ENCODE results near the gene CDX2.
"Not testable (repeated sequence)": the region's sequence is repeated elsewhere in the genome, so short reads cannot be mapped to it uniquely, and the experiment has no call there.

CDX2 gene

GRCh38 chr13:27965740-27966640 lies 3.1 kb downstream of the CDX2 start:
- no peak for DNase-seq (ENCODE audit: low read depth in 2 of 2)

- DNase-seq (ENCODE audit: low read depth in 2 of 2) = no peak
Observed at GRCh38 chr13:27965343-27965739, 3.8 kb downstream of the CDX2 start.

DNA sequence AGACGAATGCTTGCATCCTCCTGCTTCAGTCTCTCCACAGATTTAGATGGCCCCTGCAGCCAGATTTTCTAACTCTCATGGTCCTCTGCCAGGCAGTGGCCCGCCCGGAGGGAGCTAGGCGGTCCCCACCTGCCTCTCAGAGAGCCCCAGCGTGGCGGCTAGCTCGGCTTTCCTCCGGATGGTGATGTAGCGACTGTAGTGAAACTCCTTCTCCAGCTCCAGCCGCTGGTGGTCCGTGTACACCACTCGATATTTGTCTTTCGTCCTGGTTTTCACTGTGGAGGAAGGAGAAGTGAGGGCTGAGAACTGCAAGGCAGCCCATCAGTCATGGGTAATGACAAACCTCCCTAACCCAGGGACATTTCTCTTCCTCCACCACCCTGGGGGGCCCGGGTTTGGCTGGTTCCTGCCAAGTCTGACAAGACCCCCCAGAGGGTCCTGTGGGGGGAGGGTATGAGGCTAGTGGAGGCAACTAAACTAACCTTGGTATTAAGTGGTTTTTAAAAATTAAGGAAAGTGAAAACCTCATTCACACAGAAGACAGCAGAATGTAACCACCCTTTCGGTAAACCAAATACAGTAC lies 4.3 kb downstream of the CDX2 start:
- DNase-seq (ENCODE audit: low read depth in 2 of 2) = no peak

- not testable (repeated sequence) for DNase-seq (ENCODE audit: low read depth in 2 of 2)
Observed at GRCh38 chr13:27964206-27964605, 4.9 kb downstream of the CDX2 start.

DNA sequence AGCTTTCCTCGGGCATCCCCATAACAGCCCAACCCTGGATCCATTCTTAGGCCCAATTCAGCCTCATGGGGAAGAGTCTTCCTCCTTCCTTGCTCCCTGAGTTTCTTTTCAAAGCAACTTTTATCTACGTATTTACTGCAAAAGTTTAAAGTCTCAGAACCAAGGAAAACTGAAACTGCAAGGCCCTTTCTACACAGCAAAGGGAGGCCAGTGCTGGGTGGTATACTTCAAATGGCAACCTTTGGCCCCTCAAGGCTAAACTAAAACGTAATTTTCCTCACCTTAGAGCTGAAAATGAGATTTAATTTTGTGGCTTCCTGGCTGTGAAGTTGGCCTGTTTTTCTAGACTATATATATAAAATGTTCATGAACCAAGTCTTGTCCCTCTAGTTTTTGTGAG lies 5.6 kb downstream of the CDX2 start:
- DNase-seq (ENCODE audit: low read depth in 2 of 2) = no peak

DNA sequence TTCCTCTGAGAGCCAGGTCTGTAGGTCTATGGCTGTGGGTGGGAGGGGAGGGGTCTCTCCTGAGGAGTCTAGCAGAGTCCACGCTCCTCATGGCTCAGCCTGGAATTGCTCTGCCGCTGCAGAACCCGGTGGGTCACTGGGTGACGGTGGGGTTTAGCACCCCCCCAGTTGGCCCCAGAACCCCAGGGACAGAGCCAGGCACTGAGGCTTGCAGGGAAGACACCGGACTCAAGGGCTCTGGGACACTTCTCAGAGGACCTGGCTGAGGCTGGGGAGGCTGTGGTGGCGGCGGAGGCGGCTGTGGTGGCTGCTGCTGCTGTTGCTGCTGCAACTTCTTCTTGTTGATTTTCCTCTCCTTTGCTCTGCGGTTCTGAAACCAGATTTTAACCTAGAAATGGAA lies 6.1 kb downstream of the CDX2 start:
- DNase-seq (ENCODE audit: low read depth in 2 of 2) = no peak

- DNase-seq (ENCODE audit: low read depth in 2 of 2) = no peak
Observed at GRCh38 chr13:27962128-27962841, 6.8 kb downstream of the CDX2 start.

DNA sequence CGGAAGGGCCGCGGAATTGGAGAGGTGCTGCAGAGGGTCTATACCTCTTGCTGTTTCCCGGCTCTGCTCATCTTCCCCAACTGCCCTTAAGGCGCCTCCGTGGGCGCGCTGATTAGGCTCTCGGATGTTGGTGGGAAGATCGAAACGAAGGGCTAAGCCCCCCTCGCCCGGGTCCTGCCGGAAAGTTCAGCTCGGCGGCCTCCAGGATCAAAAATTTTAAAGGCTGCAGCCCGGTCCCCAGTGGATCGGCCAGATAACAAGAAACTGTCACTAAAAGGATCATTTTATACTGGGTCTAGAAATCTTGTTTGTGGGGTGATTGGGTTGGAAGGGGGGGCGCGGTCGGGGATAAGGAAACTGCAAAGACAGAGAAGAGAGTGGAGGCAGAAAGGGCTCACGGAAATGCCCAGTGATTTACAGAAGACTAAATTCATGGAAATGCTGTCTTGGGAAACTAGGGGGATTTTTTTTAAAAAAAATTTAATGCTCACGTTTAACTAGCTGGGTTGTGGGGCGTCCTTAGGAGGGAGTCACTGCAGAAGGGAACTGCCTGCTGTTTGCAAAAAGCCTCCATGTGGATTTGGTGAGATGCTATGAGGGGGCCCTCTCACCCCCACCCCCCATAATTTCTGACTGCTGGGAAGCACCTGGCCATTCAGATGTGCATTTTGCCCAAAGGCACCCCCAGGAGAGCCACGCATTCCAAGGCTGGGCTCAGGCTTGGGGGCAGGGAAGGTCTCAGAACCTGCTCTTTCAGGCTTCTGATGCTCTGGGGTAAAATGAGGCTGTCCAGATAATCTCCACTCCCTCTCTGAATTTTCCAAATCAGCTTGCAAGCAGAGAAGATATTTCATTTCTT lies 7.7 kb downstream of the CDX2 start:
- no peak for DNase-seq (ENCODE audit: low read depth in 2 of 2)

GRCh38 chr13:27960362-27961226 lies 8.5 kb downstream of the CDX2 start:
- no peak for DNase-seq (ENCODE audit: low read depth in 2 of 2)

DNA sequence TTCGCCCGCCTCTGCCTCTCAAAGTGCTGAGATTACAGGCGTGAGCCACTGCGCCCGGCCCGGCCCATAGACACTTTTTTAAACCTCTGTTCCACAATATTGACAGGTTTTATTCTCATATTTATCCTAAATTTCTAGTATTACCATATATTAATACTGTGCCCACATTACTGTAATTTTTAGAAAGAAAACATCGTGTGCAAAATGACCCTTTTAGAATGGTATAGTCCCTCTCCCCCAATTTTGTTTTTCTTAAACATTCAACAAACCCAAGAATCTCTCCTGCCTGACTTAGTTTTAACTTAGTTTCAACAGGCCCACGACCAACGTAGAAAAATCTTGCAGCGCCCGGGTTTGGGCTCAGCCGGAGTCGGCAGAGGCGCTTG lies 9.1 kb downstream of the CDX2 start:
- DNase-seq (ENCODE audit: low read depth in 2 of 2) = no peak

DNA sequence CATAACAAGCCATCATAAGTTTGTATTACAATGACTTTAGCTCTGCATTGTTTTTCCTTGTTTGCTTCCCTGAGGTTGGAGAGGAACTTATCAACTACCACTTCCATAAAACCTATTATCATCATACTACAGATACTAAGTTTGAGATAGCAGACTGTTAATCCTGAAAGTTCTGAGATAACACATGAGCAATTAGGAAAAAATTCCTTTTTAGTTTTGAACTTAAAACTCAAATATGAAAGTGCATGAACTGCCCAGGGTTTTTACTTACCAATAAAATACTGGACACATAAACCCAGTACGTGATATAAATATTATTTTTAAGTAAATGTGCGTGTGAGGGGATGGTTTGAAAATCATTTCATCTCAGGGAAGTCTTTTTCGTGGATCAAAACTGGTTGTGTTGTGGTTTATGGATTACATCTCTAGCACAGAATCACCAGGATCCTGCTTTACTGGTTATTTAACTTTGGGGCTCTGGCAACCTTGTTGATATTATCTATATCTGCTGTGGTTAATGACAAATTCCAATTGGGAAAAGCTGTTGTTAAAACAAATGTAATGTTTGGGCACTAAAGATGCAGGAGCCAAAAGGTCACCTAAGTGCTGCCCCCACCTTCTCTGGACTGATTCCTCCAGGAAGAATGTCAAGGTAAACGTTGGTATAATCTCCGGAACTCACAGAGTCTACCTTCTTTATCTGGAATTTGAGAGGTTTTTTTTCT lies 12.4 kb downstream of the CDX2 start:
- no peak for DNase-seq (ENCODE audit: low read depth in 2 of 2)

GRCh38 chr13:27955014-27955591 lies 14.0 kb downstream of the CDX2 start:
- no peak for DNase-seq (ENCODE audit: low read depth in 2 of 2)

DNA sequence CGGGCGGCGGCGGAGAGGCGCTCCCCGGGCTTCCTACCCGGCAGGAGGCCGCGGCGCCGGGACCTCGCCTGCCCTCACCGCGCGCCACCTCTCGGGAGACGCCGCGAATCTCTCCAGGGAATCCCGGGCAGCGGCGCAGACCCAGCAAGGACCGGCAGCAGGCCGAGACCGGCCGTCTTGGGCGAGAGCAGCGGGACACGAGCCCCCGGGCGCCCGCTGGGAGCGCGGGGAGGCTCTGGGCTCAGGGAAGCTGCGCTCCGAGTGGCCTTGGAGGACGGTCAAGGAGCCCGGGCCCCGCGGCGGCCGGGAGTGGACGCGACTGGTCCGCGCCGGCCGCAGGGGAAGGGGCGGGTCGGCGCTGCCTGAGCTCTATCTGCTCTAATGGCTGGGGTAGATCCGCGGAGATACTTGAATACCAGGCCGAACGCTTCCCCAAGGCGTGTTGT lies 14.7 kb downstream of the CDX2 start:
- DNase-seq (ENCODE audit: low read depth in 2 of 2) = no peak

DNA sequence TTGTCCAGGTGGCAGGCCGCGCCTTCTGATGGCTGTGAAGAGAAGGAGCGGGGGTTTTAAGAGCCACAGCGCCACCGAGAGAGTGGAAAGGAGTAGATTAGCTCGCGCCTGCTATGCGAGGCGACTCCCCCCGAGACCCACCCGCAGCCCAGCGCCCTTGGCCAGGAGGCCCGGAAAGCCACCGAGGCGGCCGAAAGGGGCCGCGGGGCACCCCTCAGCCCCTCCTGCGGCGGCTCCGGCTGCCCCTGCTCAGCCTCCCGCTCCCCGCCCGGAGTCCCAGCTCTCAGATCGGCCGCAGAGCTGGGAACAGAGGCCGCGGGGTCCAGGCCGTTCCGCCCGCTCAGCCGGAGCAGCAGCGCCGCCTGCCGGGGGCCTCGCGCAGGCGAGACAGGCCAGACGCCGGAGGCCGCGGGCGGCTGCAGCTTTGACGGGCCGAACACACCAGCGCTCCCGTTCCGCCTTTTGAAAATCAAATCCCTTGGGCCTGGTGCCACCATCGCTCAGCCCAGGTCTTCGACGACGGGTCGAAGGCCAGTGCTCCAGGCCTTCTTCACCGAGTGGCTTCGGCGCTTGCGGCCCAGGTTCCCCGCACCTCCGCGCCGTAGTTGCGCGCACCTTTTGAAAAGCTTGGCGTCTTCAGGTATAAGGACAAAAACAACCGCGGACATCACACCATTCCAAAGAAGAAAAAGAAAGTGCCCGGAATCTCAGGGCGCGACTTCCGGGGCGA lies 15.3 kb downstream of the CDX2 start:
- peak in 1 of 2 donors; percentile 53 for DNase-seq (ENCODE audit: low read depth in 2 of 2)

GRCh38 chr13:27952876-27953675 lies 16.0 kb downstream of the CDX2 start:
- no peak for DNase-seq (ENCODE audit: low read depth in 2 of 2)

GRCh38 chr13:27942972-27943371 lies 26.1 kb downstream of the CDX2 start:
- no peak for DNase-seq (ENCODE audit: low read depth in 2 of 2)

- DNase-seq (ENCODE audit: low read depth in 2 of 2) = no peak
Observed at GRCh38 chr13:27933580-27934328, 35.4 kb downstream of the CDX2 start.

Data from stimulated activated CD4-positive, alpha-beta T cell treated with anti-CD3 and anti-CD28 coated beads, Interleukin-1b, Interleukin-23, amount 100 ng/mL, for 1 hour (primary cell).